ENCODE results near the gene SMG1. TPM values are rescaled to one million over a fixed set of nuclear protein-coding genes. Genes with fewer than 3 reads are reported as not detected.
"Not testable (repeated sequence)": the region's sequence is repeated elsewhere in the genome, so short reads cannot be mapped to it uniquely, and the experiment has no call there.

SMG1 gene
- total RNA-seq, 4 donors from 2014 or later = 37.8 to 102 (median 54.6) TPM

DNA sequence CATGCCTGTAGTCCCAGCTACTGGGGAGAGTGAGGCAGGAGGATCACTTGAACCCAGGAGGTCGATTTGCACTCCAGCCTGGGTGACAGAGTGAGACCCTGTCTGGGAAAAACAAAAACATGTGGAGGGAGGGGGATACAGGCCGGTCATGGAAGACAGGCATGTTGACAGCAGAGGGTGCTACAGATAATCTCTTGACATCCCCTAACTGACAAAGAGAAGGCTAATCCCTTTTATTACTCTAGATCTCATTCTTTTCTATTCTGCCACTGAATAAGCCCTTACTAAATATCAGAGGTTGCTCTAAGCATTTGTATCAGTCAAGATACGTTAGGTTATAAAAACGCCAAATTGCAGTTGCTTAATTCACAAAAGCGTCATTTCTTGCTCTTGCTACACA lies 149.9 kb downstream of the SMG1 start:
- H3K9me3 ChIP-seq; intact Hi-C loops (cut with DNase I); H3K27ac ChIP-seq; H3K4me3 ChIP-seq; H3K4me1 ChIP-seq; H3K27me3 ChIP-seq; DNase-seq; H3K36me3 ChIP-seq: not testable (repeated sequence)
- WGBS, 2 donors = 55 to 70% methylated on average over 5 of the region's 5 CpGs

- H3K36me3 ChIP-seq; H3K4me3 ChIP-seq; H3K27me3 ChIP-seq; DNase-seq; H3K9me3 ChIP-seq; H3K27ac ChIP-seq; intact Hi-C loops (cut with DNase I); H3K4me1 ChIP-seq: not testable (repeated sequence)
- WGBS, 2 donors = 85 to 100% methylated on average over 4 of the region's 4 CpGs
Observed at GRCh38 chr16:18774651-18775050, 151.6 kb downstream of the SMG1 start.

DNA sequence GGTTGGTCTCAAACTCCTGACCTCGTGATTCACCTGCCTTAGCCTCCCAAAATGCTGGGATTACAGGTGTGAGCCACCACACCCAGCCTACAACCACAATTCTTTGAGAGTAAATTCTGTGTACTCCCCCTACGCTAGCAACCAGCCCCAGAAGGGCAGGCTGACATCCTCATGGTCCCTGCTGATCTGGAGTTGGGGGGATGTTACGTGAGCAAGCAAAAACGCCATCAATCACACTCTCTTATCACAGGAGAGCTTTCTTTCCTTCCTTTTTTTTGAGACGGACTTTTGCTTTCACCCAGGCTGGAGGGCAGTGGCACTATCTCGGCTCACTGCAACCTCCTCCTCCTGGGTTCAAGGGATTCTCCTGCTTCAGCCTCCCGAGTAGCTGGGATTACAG lies 154.0 kb downstream of the SMG1 start:
- H3K4me1 ChIP-seq; H3K9me3 ChIP-seq; H3K27ac ChIP-seq; DNase-seq; H3K4me3 ChIP-seq; intact Hi-C loops (cut with DNase I); H3K27me3 ChIP-seq; H3K36me3 ChIP-seq: not testable (repeated sequence)
- 70 to 71% methylated on average over 6 to 7 of the region's 7 CpGs for WGBS, 2 donors

- intact Hi-C loops (cut with DNase I); H3K27ac ChIP-seq; H3K36me3 ChIP-seq; DNase-seq; H3K4me3 ChIP-seq; H3K27me3 ChIP-seq; H3K4me1 ChIP-seq; H3K9me3 ChIP-seq: not testable (repeated sequence)
- 86 to 95% methylated on average over 6 to 11 of the region's 11 CpGs for WGBS, 2 donors
Observed at GRCh38 chr16:18770336-18770962, 155.8 kb downstream of the SMG1 start.

GRCh38 chr16:18767217-18767616 lies 159.0 kb downstream of the SMG1 start:
- DNase-seq; H3K27ac ChIP-seq; H3K27me3 ChIP-seq; H3K9me3 ChIP-seq; H3K4me1 ChIP-seq; H3K4me3 ChIP-seq; intact Hi-C loops (cut with DNase I); H3K36me3 ChIP-seq: not testable (repeated sequence)
- 60 to 75% methylated on average over 3 to 6 of the region's 7 CpGs for WGBS, 2 donors

- 9 to 17% methylated on average over 2 to 3 of the region's 5 CpGs for WGBS, 2 donors
- H3K36me3 ChIP-seq; DNase-seq; H3K4me1 ChIP-seq; H3K9me3 ChIP-seq; H3K27me3 ChIP-seq; H3K27ac ChIP-seq; H3K4me3 ChIP-seq; intact Hi-C loops (cut with DNase I): not testable (repeated sequence)
Observed at GRCh38 chr16:18762713-18763112, 163.5 kb downstream of the SMG1 start.

GRCh38 chr16:18759598-18760520 lies 166.3 kb downstream of the SMG1 start:
- DNase-seq; H3K4me1 ChIP-seq; H3K36me3 ChIP-seq; H3K9me3 ChIP-seq; H3K4me3 ChIP-seq; intact Hi-C loops (cut with DNase I); H3K27ac ChIP-seq; H3K27me3 ChIP-seq: not testable (repeated sequence)
- TF ChIP-seq CTCF (IDR thresholded peaks at IDR 0.05) = peak in 5 of 6 experiments; percentile 57 to 62 (median 61)
- WGBS, 2 donors = 22 to 26% methylated on average over 15 of the region's 21 CpGs

- H3K27ac ChIP-seq; DNase-seq; H3K27me3 ChIP-seq; H3K4me1 ChIP-seq; H3K9me3 ChIP-seq; H3K36me3 ChIP-seq; H3K4me3 ChIP-seq; intact Hi-C loops (cut with DNase I): not testable (repeated sequence)
- WGBS, 2 donors = 37% methylated on average over 4 of the region's 10 CpGs; no CpG with 5 or more reads in 1 of the 2 donors
Observed at GRCh38 chr16:18757960-18758660, 168.1 kb downstream of the SMG1 start.

DNA sequence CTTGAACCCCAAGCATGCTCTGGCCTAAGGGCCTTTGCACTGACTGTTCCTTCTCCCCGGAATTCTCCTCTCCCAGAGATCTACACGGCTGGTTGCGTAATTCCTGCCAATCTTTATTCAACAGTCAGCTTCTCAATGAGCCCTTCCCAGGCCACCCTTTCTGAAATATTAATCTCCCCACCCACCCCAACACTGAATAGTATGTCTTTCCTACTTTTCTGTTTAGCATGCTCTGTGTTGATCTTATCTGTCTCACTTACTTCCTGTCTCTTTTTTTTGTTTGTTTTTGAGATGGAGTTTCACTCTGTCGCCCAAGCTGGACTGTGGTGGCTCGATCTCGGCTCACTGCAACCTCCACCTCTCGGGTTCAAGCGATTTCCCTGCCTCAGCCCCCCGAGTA lies 169.6 kb downstream of the SMG1 start:
- H3K27me3 ChIP-seq; H3K9me3 ChIP-seq; intact Hi-C loops (cut with DNase I); H3K4me3 ChIP-seq; H3K36me3 ChIP-seq; DNase-seq; H3K27ac ChIP-seq; H3K4me1 ChIP-seq: not testable (repeated sequence)
- WGBS, 2 donors = 67% methylated on average over 9 of the region's 9 CpGs
